ENCODE results near the gene BEND3. TPM values are rescaled to one million over a fixed set of nuclear protein-coding genes. Genes with fewer than 3 reads are reported as not detected.

BEND3 gene
- total and polyA plus RNA-seq, 9 of the 15 experiments (the other 6 are each of a cell fraction or from before 2014, with no cell fraction given) = 0.64 to 8.4 (median 3.3) TPM

- Histone ChIP-seq H3K9me3 (replicated peaks; ENCODE audit: control insufficient read depth, insufficient read depth, low read depth, low read length) (no peaks in the 10 kb centered on the region), H2AFZ (ENCODE audit: low read depth, low read length) (no peak overlapping the region), H3K9ac (ENCODE audit: insufficient read depth in 1 of 2, low read depth in 2 of 2, low read length in 2 of 2) (no peak overlapping the region), H4K20me1 (replicated peaks; ENCODE audit: control insufficient read depth, insufficient read depth, low read length) (no peaks in the 10 kb centered on the region), H3K27me3 (ENCODE audit: control insufficient read depth in 2 of 2, insufficient read depth in 2 of 2, low read length in 2 of 2) (peaks cover 8 to 10% of the 10 kb centered on the region in 2 experiments), H3K4me1 (replicated peaks in 1 of 2; ENCODE audit: control insufficient read depth in 2 of 2, insufficient read depth in 2 of 2, low read length in 2 of 2) (peaks cover 0 to under 1% of the 10 kb centered on the region in 2 experiments; a peak in 2 of 5 replicates), H3K4me2 (ENCODE audit: insufficient read depth, low read length) (no peak overlapping the region), H3K9me1 (ENCODE audit: control insufficient read depth, insufficient read depth, low read length) (no peaks in the 10 kb centered on the region), H3K36me3 (ENCODE audit: control insufficient read depth, insufficient read depth, low read length) (no peaks in the 10 kb centered on the region), H3K27ac (ENCODE audit: extremely low read depth, low read depth, low read length) (no peak overlapping the region), H3K79me2 (ENCODE audit: control insufficient read depth, insufficient read depth, low read length) (no peaks in the 10 kb centered on the region), H3K4me3 (no peak overlapping the region)
- ChIA-PET CTCF (ENCODE audit: low intra/inter-chr PET ratio) (no interaction called here), POLR2A (interaction anchor here (0.6 to 0.7 kb wide), 3 partner anchors 17 to 767 kb away, joined by 3 to 4 read pairs (median 3); partner anchors contain the start of gene BEND3)
- TF ChIP-seq FUS (optimal IDR thresholded peaks at IDR 0.05; ENCODE audit: low read depth, low read length) (no peak), ZNF699 (CRISPR knock-in tag; IDR thresholded peaks at IDR 0.05; ENCODE audit: insufficient replicate concordance) (no peak), ZBTB2 (IDR thresholded peaks at IDR 0.05) (no peak), CEBPB (tag; IDR thresholded peaks at IDR 0.05) (no peak), RBBP5 (IDR thresholded peaks at IDR 0.05; ENCODE audit: borderline replicate concordance, insufficient read depth, low read length, poor library complexity, severe bottlenecking) (no peak), HLTF (IDR thresholded peaks at IDR 0.05) (no peak), DACH1 (IDR thresholded peaks at IDR 0.05; ENCODE audit: partially characterized antibody) (no peak), ZNF280B (CRISPR knock-in tag; IDR thresholded peaks at IDR 0.05) (no peak), ZNF583 (CRISPR knock-in tag; IDR thresholded peaks at IDR 0.05) (no peak), TAL1 (IDR thresholded peaks at IDR 0.05) (no peak), ZBTB9 (CRISPR knock-in tag; IDR thresholded peaks at IDR 0.05) (no peak), MITF (IDR thresholded peaks at IDR 0.05) (no peak)
- no TSS peak for BruUV-seq (replicated peaks)
- DNase-seq (ENCODE audit: extremely low read depth in 1 of 4, low spot score in 3 of 4) = no peak
- in situ Hi-C loops (cut with MboI) (no loop called here), intact Hi-C loops (cut with micrococcal nuclease) (no loop called here)
- WGBS (ENCODE audit: insufficient coverage, low coverage, missing lambda C conversion rate) = 10% methylated on average over 4 of the region's 4 CpGs
- FAIRE-seq = no peak
- ATAC-seq = peak; percentile 34; the same call in 1 of the 3 replicates
Observed at GRCh38 chr6:107059606-107060005, 55.7 kb downstream of the BEND3 start.
